HEK293 (cell line): ENCODE data around the gene ASB6.

Source experiments
- CTCF ChIA-PET: fragments of 350-600 bp; formaldehyde crosslinking; extraction: SDS; loops from one replicate; lab custom pipeline; 2021; ENCODE audit warnings: antibody characterized with exemption; lab: Yijun Ruan, JAX
- POLR2A ChIA-PET: fragments of 300-600 bp; formaldehyde crosslinking; extraction: SDS; loops from one replicate; lab custom pipeline; 2020; ENCODE audit warnings: antibody characterized with exemption, inconsistent platforms; lab: Yijun Ruan, JAX
- H3K27ac ChIP-seq: fragments of 200-500 bp; sonication (Bioruptor generic); 2 replicates; pipeline ENCODE4 v1.5.1; 2014; ENCODE audit warnings: low read depth, low read length, control low read depth, inconsistent platforms; ENCODE audit errors: extremely low read depth
- H3K36me3 ChIP-seq, 2 experiments: fragments of 200-500 bp in 1 of 2; sonication (Bioruptor generic) in 1 of 2; 1 replicate in 1 of 2; 2 replicates in 1 of 2; pipeline ENCODE4 v1.5.1; 2014 to 2017; ENCODE audit warnings: inconsistent platforms in 2 of 2, low read length in 2 of 2; ENCODE audit not compliant: control insufficient read depth in 2 of 2, insufficient read depth in 1 of 2
- H3K4me1 ChIP-seq: fragments of 200-500 bp; sonication (Bioruptor generic); 2 replicates; pipeline ENCODE4 v1.5.1; 2014; ENCODE audit warnings: mild to moderate bottlenecking, low read length, inconsistent platforms; ENCODE audit not compliant: control insufficient read depth, insufficient read depth
- H3K4me3 ChIP-seq: 2 replicates; pipeline ENCODE4 v1.5.1; 2011; ENCODE audit warnings: low read depth, mild to moderate bottlenecking, control low read depth, low read length, moderate library complexity
- H3K9me3 ChIP-seq: fragments of 200-500 bp; sonication (Bioruptor generic); 2 replicates; pipeline ENCODE4 v1.5.1; 2014; ENCODE audit warnings: low read depth, low read length, inconsistent platforms; ENCODE audit not compliant: control insufficient read depth, insufficient read depth
- GLIS2 ChIP-seq: fragments of 450-650 bp; formaldehyde crosslinking; IDR thresholded peaks from 2 replicates; pipeline ENCODE4 v1.5.1; 2016; ENCODE audit warnings: missing biosample characterization, missing genetic modification characterization
- KLF7 ChIP-seq: fragments of 450-650 bp; formaldehyde crosslinking; IDR thresholded peaks from 2 replicates; pipeline ENCODE4 v1.5.1; 2016; ENCODE audit warnings: missing biosample characterization, missing genetic modification characterization, borderline replicate concordance
- TCF7L2 ChIP-seq: IDR thresholded peaks from 2 replicates; pipeline ENCODE4 v1.6.1; 2011; ENCODE audit warnings: low read depth, mild to moderate bottlenecking, inconsistent platforms, low read length, moderate library complexity, borderline replicate concordance
- WT1 ChIP-seq: fragments of 450-650 bp; formaldehyde crosslinking; IDR thresholded peaks from 2 replicates; pipeline ENCODE4 v1.5.1; 2016; ENCODE audit warnings: missing biosample characterization, missing genetic modification characterization
- ZBTB1 ChIP-seq: fragments of 450-650 bp; formaldehyde crosslinking; IDR thresholded peaks from 2 replicates; pipeline ENCODE4 v1.5.1; 2016; ENCODE audit warnings: missing biosample characterization, missing genetic modification characterization
- ZEB2 ChIP-seq: fragments of 450-650 bp; formaldehyde crosslinking; IDR thresholded peaks from 2 replicates; pipeline ENCODE4 v1.5.1; 2016; ENCODE audit warnings: missing biosample characterization, missing genetic modification characterization
- ZFP3 ChIP-seq: fragments of 450-650 bp; formaldehyde crosslinking; IDR thresholded peaks from 2 replicates; pipeline ENCODE4 v1.5.1; 2016; ENCODE audit warnings: low read depth, missing biosample characterization, missing genetic modification characterization
- ZNF211 ChIP-seq: fragments of 450-650 bp; formaldehyde crosslinking; IDR thresholded peaks from 2 replicates; pipeline ENCODE4 v1.5.1; 2016; ENCODE audit warnings: low read depth, missing biosample characterization, missing genetic modification characterization
- ZNF560 ChIP-seq: fragments of 450-650 bp; formaldehyde crosslinking; IDR thresholded peaks from 2 replicates; pipeline ENCODE4 v1.5.1; 2017; ENCODE audit warnings: missing biosample characterization, missing genetic modification characterization, borderline replicate concordance
- ZNF843 ChIP-seq: fragments of 450-650 bp; formaldehyde crosslinking; IDR thresholded peaks from 2 replicates; pipeline ENCODE4 v1.5.1; 2016; ENCODE audit warnings: missing biosample characterization, missing genetic modification characterization
- TF ChIP-seq, protein P1 (sequence below): fragments of 450-650 bp; formaldehyde crosslinking; IDR thresholded peaks from 2 replicates; pipeline ENCODE4 v1.5.1; 2016; ENCODE audit warnings: missing biosample characterization, missing genetic modification characterization, borderline replicate concordance
- TF ChIP-seq, protein P2 (sequence below): fragments of 450-650 bp; formaldehyde crosslinking; IDR thresholded peaks from 2 replicates; pipeline ENCODE4; 2016; ENCODE audit warnings: missing biosample characterization, missing genetic modification characterization
- TF ChIP-seq, protein P3 (sequence below): fragments of 450-650 bp; formaldehyde crosslinking; IDR thresholded peaks from 2 replicates; pipeline ENCODE4 v1.5.1; 2016; ENCODE audit warnings: missing biosample characterization, missing genetic modification characterization
- TF ChIP-seq, protein P4 (sequence below): fragments of 450-650 bp; formaldehyde crosslinking; IDR thresholded peaks from 2 replicates; pipeline ENCODE4 v1.5.1; 2016; ENCODE audit warnings: missing biosample characterization, missing genetic modification characterization

Gene ASB6

DNA sequence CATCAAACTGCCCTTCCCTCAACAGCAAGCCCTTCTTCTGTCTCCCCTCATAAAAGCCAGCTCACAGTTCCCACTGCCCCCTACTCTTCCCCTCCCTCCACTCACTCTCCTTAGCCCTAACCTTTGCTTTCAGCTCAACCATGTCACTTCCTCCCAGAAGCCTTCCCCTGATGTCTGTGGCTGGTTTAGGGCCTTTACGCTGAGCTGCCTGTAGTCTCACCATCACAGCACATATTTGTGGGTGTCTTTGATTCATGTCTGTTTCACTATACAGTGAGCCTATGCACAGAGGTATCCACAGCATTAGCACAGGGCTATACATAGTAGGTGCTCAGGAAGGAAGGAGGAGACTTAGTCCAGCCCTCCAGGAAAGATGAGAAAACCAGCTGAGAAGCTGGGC, 55.7 kb downstream of the ASB6 start:
- POLR2A ChIA-PET: interaction anchor here (0.7 kb wide), 1 partner anchor 86 kb away, joined by 3 read pairs; no protein-coding TSS in a partner anchor
- TF ChIP-seq GLIS2: no peak
- TF ChIP-seq ZEB2 (tag by site-specific recombination): no peak
- TF ChIP-seq, protein P1, sequence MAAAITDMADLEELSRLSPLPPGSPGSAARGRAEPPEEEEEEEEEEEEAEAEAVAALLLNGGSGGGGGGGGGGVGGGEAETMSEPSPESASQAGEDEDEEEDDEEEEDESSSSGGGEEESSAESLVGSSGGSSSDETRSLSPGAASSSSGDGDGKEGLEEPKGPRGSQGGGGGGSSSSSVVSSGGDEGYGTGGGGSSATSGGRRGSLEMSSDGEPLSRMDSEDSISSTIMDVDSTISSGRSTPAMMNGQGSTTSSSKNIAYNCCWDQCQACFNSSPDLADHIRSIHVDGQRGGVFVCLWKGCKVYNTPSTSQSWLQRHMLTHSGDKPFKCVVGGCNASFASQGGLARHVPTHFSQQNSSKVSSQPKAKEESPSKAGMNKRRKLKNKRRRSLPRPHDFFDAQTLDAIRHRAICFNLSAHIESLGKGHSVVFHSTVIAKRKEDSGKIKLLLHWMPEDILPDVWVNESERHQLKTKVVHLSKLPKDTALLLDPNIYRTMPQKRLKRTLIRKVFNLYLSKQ (tag by site-specific recombination): no peak
- no peak for TF ChIP-seq ZBTB1
- no peak for TF ChIP-seq ZNF843 (tag by site-specific recombination)
- no peak for TF ChIP-seq ZNF560 (tag by site-specific recombination)
- TF ChIP-seq KLF7 (tag by site-specific recombination): no peak
- TF ChIP-seq, protein P2, sequence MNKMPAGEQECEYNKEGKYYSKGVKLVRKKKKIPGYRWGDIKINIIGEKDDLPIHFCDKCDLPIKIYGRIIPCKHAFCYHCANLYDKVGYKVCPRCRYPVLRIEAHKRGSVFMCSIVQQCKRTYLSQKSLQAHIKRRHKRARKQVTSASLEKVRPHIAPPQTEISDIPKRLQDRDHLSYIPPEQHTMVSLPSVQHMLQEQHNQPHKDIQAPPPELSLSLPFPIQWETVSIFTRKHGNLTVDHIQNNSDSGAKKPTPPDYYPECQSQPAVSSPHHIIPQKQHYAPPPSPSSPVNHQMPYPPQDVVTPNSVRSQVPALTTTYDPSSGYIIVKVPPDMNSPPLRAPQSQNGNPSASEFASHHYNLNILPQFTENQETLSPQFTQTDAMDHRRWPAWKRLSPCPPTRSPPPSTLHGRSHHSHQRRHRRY: no peak
- TF ChIP-seq, protein P3, sequence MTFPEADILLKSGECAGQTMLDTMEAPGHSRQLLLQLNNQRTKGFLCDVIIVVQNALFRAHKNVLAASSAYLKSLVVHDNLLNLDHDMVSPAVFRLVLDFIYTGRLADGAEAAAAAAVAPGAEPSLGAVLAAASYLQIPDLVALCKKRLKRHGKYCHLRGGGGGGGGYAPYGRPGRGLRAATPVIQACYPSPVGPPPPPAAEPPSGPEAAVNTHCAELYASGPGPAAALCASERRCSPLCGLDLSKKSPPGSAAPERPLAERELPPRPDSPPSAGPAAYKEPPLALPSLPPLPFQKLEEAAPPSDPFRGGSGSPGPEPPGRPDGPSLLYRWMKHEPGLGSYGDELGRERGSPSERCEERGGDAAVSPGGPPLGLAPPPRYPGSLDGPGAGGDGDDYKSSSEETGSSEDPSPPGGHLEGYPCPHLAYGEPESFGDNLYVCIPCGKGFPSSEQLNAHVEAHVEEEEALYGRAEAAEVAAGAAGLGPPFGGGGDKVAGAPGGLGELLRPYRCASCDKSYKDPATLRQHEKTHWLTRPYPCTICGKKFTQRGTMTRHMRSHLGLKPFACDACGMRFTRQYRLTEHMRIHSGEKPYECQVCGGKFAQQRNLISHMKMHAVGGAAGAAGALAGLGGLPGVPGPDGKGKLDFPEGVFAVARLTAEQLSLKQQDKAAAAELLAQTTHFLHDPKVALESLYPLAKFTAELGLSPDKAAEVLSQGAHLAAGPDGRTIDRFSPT (tag by site-specific recombination): no peak
- no peak for TF ChIP-seq TCF7L2
- TF ChIP-seq, protein P4, sequence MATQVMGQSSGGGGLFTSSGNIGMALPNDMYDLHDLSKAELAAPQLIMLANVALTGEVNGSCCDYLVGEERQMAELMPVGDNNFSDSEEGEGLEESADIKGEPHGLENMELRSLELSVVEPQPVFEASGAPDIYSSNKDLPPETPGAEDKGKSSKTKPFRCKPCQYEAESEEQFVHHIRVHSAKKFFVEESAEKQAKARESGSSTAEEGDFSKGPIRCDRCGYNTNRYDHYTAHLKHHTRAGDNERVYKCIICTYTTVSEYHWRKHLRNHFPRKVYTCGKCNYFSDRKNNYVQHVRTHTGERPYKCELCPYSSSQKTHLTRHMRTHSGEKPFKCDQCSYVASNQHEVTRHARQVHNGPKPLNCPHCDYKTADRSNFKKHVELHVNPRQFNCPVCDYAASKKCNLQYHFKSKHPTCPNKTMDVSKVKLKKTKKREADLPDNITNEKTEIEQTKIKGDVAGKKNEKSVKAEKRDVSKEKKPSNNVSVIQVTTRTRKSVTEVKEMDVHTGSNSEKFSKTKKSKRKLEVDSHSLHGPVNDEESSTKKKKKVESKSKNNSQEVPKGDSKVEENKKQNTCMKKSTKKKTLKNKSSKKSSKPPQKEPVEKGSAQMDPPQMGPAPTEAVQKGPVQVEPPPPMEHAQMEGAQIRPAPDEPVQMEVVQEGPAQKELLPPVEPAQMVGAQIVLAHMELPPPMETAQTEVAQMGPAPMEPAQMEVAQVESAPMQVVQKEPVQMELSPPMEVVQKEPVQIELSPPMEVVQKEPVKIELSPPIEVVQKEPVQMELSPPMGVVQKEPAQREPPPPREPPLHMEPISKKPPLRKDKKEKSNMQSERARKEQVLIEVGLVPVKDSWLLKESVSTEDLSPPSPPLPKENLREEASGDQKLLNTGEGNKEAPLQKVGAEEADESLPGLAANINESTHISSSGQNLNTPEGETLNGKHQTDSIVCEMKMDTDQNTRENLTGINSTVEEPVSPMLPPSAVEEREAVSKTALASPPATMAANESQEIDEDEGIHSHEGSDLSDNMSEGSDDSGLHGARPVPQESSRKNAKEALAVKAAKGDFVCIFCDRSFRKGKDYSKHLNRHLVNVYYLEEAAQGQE (tag by site-specific recombination): no peak
- no peak for TF ChIP-seq WT1
- H3K4me3 ChIP-seq: no peak overlapping the region
- H3K36me3 ChIP-seq: no peaks in the 10 kb centered on the region
- H3K9me3 ChIP-seq: no peaks in the 10 kb centered on the region
- CTCF ChIA-PET: interaction anchor here (0.6 to 1.4 kb wide), 4 partner anchors 9 to 447 kb away, joined by 3 to 7 read pairs (median 3); no protein-coding TSS in a partner anchor
- no peak overlapping the region for H3K27ac ChIP-seq
- no peaks in the 10 kb centered on the region for H3K4me1 ChIP-seq

DNA sequence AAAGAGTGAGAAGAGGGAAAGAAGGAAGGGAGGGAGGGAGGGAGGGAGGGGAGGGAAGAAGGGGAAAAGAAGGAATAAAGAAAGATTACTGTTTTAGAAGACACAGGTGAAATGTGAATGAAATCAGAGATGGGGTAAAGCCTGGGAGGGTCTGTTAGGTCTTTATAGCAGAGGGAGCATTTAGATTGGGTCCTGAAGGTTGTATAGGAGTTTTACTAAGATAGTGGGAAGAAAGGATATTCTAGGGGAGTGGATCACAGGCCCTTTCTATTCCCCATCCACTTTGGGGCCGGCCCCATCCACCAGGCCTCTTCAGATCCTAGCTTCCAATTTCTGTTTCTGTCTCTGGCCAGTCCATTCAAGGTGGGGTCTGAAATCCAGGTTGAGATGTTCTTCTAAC, 56.6 kb downstream of the ASB6 start:
- H3K4me1 ChIP-seq: no peaks in the 10 kb centered on the region
- no peak overlapping the region for H3K4me3 ChIP-seq
- ChIA-PET POLR2A (interaction anchor here (0.7 to 0.9 kb wide), 2 partner anchors 85 to 89 kb away, joined by 3 to 4 read pairs; no protein-coding TSS in a partner anchor), CTCF (interaction anchor here (0.6 to 0.8 kb wide), 2 partner anchors 23 to 1472 kb away, joined by 3 read pairs; no protein-coding TSS in a partner anchor)
- TF ChIP-seq ZNF211 (no peak), ZFP3 (peak; percentile 77)
- no peaks in the 10 kb centered on the region for H3K36me3 ChIP-seq
- no peaks in the 10 kb centered on the region for H3K9me3 ChIP-seq
- no peak overlapping the region for H3K27ac ChIP-seq
